ENCODE measurements around the gene JUND. TPM values are rescaled to one million over a fixed set of nuclear protein-coding genes. Genes with fewer than 3 reads are reported as not detected.

The JUND gene
- 70.9 TPM for polyA plus RNA-seq (2013, experiment 1 of 2)
- polyA plus RNA-seq (2013, experiment 2 of 2) = 72.9 TPM

DNA sequence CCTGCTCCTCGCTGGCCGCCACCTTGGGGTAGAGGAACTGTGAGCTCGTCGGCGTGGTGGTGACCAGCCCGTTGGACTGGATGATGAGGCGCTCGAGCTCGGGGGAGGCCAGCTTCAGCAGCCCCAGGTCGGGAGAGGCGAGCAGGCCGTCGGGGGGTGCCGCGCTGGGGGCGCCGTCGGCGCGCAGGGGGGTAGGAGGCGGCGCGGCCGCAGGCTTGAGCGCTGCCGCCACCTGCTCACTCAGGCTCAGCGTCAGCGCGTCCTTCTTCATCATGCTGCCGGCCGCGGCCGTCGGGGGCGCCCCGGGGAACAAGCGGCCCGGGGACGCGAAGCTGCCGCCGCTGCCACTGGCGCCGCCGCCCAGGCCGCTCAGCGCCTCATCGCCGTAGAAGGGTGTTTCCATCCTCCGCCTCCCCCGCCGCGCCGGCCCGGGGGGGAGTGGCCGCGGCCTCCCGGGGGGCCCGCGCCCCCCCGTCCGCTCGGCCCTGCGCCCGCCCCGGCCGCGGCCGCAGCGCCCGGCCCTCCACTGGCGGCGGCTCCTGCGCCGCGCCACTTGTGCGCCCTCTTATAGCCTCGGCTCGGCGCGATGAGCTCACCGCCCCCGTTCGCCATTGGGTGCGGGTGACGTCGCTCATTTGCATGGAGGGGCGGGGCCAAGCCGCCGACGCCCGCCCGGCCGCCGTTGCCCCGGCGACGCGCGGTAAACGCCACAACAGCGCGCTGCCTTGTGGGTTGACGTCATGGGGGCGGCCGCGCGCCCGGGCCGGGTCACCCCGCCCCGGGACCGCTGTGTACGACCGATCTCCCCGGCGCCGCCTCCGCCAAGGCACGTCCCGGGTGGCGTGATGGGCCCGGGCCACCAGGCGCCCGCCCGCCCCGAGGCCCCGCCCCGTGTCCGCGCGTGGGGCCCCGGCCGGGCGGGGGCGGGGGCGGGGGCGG lies at the start of gene JUND:
TSS of gene JUND (minus strand) at position 541 of the 939 bp plus-strand sequence. CDS start at position 403, 138 bp downstream.
- Histone ChIP-seq H3K27me3 (ENCODE audit: insufficient read depth, low read length, poor library complexity) (no peaks in the 10 kb centered on the region), H4K8ac (ENCODE audit: low read depth, low read length) (peak within 1 kb of the TSS; percentile 78), H3K79me2 (ENCODE audit: control insufficient read depth, insufficient read depth, low read length) (peaks cover 36% of the 10 kb centered on the region), H3K36me3 (ENCODE audit: control insufficient read depth, insufficient read depth, low read length) (peaks cover 5% of the 10 kb centered on the region), H3K4ac (ENCODE audit: low read depth, low read length) (peak within 1 kb of the TSS; percentile 98), H3K4me2 (ENCODE audit: low read length) (peak within 1 kb of the TSS; percentile 85), H3K56ac (ENCODE audit: low read length) (peak within 1 kb of the TSS; percentile 99), H2BK5ac (ENCODE audit: low read length) (peak within 1 kb of the TSS; percentile 97), H2BK120ac (ENCODE audit: low read depth, low read length) (peak within 1 kb of the TSS; percentile 31), H3K79me1 (ENCODE audit: low read length) (peaks cover 10% of the 10 kb centered on the region), H3K18ac (ENCODE audit: low read length) (peak within 1 kb of the TSS; percentile 51), H3K9ac (ENCODE audit: low read length) (peak within 1 kb of the TSS; percentile 96), H4K5ac (ENCODE audit: low read length) (peak within 1 kb of the TSS; percentile 59), H3K4me3 (ENCODE audit: low read length) (peak within 1 kb of the TSS; percentile 95), H3K4me1 (ENCODE audit: control insufficient read depth, low read depth, low read length) (peaks cover 6% of the 10 kb centered on the region), H2AK5ac (ENCODE audit: low read length) (peak within 1 kb of the TSS; percentile 43), H3K23ac (ENCODE audit: low read length) (peak within 1 kb of the TSS; percentile 99), H2BK15ac (replicated peaks; ENCODE audit: low read depth) (no peak within 1 kb of the TSS), H3K27ac (ENCODE audit: low read depth, low read length) (peak within 1 kb of the TSS; percentile 99)
- peak; percentile 98 for DNase-seq
- WGBS (ENCODE audit: extremely low coverage, insufficient coverage, low lambda C conversion rate) = no CpG with 5 or more reads among the region's 138 CpGs

DNA sequence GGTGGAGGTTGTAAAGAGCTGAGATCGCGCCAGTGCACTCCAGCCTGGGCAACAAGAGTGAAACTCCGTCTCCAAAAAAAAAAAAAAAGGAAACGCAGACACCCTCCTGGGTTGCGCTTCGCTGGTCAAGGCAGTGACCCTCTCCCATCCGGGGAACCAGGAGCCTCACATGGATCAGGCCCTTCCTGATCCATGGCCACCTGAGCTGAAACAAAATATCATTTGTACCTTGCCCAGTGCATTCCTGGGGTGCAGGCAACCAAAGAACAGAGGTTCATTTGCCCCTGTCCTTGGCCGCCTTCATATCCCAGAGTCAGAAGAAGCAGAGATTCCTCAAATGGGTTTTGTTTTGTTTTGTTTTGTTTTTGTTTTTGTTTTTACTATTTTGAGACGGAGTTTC lies 49.4 kb upstream of the JUND start:
- Histone ChIP-seq H3K56ac (ENCODE audit: low read length) (no peak overlapping the region), H4K8ac (ENCODE audit: low read depth, low read length) (no peak overlapping the region), H3K36me3 (ENCODE audit: control insufficient read depth, insufficient read depth, low read length) (no peaks in the 10 kb centered on the region), H3K4me3 (ENCODE audit: low read length) (no peak overlapping the region), H3K79me1 (ENCODE audit: low read length) (no peaks in the 10 kb centered on the region), H2BK5ac (ENCODE audit: low read length) (no peak overlapping the region), H3K27ac (ENCODE audit: low read depth, low read length) (no peak overlapping the region), H3K18ac (ENCODE audit: low read length) (no peak overlapping the region), H3K4me2 (ENCODE audit: low read length) (no peak overlapping the region), H3K4me1 (ENCODE audit: control insufficient read depth, low read depth, low read length) (peaks cover 4% of the 10 kb centered on the region), H3K9ac (ENCODE audit: low read length) (no peak overlapping the region), H2BK120ac (ENCODE audit: low read depth, low read length) (no peak overlapping the region), H3K79me2 (ENCODE audit: control insufficient read depth, insufficient read depth, low read length) (no peaks in the 10 kb centered on the region), H2BK15ac (replicated peaks; ENCODE audit: low read depth) (no peak overlapping the region), H3K4ac (ENCODE audit: low read depth, low read length) (no peak overlapping the region), H4K5ac (ENCODE audit: low read length) (no peak overlapping the region), H3K27me3 (ENCODE audit: insufficient read depth, low read length, poor library complexity) (no peaks in the 10 kb centered on the region), H3K23ac (ENCODE audit: low read length) (no peak overlapping the region), H2AK5ac (ENCODE audit: low read length) (no peak overlapping the region)
- no CpG with 5 or more reads among the region's 9 CpGs for WGBS (ENCODE audit: extremely low coverage, insufficient coverage, low lambda C conversion rate)
- no peak for DNase-seq

DNA sequence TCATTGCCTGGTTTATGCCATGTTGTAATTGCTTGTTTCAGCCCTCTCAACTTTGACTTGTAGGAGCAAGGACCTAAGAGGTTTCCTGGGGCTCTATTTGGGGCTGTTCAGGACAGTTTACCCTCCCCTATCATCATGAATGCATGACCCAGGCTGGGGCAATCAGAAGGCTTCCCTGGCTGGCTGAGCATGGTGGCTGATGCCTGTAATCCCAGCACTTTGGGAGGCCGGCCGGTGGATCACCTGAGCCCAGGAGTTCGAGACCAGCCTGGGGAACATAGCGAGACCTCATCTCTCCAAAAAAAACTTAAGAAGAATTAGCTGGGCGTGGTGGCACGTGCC lies 47.6 kb upstream of the JUND start:
- no peak overlapping the region for H3K4ac ChIP-seq (ENCODE audit: low read depth, low read length)
- peak overlapping the region; percentile 65 for H3K4me2 ChIP-seq (ENCODE audit: low read length)
- H2AK5ac ChIP-seq (ENCODE audit: low read length) = no peak overlapping the region
- H3K9ac ChIP-seq (ENCODE audit: low read length) = peak overlapping the region; percentile 77
- H3K18ac ChIP-seq (ENCODE audit: low read length) = no peak overlapping the region
- no peak overlapping the region for H3K4me3 ChIP-seq (ENCODE audit: low read length)
- no peaks in the 10 kb centered on the region for H3K27me3 ChIP-seq (ENCODE audit: insufficient read depth, low read length, poor library complexity)
- H2BK15ac ChIP-seq (replicated peaks; ENCODE audit: low read depth) = no peak overlapping the region
- peaks cover 4% of the 10 kb centered on the region for H3K4me1 ChIP-seq (ENCODE audit: control insufficient read depth, low read depth, low read length)
- no peak overlapping the region for H2BK120ac ChIP-seq (ENCODE audit: low read depth, low read length)
- H3K79me1 ChIP-seq (ENCODE audit: low read length) = no peaks in the 10 kb centered on the region
- no CpG with 5 or more reads among the region's 6 CpGs for WGBS (ENCODE audit: extremely low coverage, insufficient coverage, low lambda C conversion rate)
- no peaks in the 10 kb centered on the region for H3K36me3 ChIP-seq (ENCODE audit: control insufficient read depth, insufficient read depth, low read length)
- H4K8ac ChIP-seq (ENCODE audit: low read depth, low read length) = no peak overlapping the region
- H3K23ac ChIP-seq (ENCODE audit: low read length) = no peak overlapping the region
- no peak overlapping the region for H2BK5ac ChIP-seq (ENCODE audit: low read length)
- no peak overlapping the region for H4K5ac ChIP-seq (ENCODE audit: low read length)
- no peak for DNase-seq
- no peaks in the 10 kb centered on the region for H3K79me2 ChIP-seq (ENCODE audit: control insufficient read depth, insufficient read depth, low read length)
- peak overlapping the region; percentile 86 for H3K56ac ChIP-seq (ENCODE audit: low read length)
- H3K27ac ChIP-seq (ENCODE audit: low read depth, low read length) = no peak overlapping the region

DNA sequence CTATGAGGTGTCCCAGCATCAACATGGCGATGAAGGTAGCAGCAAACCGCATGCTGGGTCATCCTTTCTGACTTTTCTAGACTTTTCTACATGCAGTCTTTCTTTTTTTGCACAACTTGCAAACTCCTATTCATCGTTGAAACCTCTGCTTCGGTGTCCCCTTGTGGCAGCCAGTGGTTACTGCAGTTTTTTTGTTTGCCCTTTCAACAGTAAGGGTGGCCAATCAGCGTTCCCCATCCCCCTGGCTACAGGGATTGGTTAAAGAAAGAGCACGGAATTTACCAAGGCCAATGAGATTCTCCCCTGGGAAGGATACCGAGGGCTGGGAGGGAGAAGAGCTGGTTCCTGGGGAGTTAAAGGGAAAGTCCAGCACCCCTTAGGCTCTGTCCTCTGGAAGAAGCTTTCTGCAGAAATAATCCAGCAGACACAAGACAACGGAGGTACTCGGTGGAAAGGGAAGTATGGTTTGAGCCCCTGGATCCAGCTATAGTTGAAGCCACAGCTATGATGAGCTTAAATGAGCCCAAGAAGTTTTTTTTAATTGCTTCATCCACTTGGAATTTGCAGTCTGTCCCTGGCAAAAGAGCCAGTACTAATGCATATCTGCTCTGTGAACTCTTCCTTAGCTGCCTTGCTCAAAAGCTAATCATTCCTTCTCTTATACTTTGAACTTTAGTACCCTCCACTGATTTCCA lies 47.1 kb upstream of the JUND start:
- Histone ChIP-seq H3K23ac (ENCODE audit: low read length) (no peak overlapping the region), H3K36me3 (ENCODE audit: control insufficient read depth, insufficient read depth, low read length) (no peaks in the 10 kb centered on the region), H2BK15ac (replicated peaks; ENCODE audit: low read depth) (no peak overlapping the region), H3K79me1 (ENCODE audit: low read length) (no peaks in the 10 kb centered on the region), H3K79me2 (ENCODE audit: control insufficient read depth, insufficient read depth, low read length) (no peaks in the 10 kb centered on the region), H2BK5ac (ENCODE audit: low read length) (peak overlapping the region; percentile 39), H3K4me3 (ENCODE audit: low read length) (peak overlapping the region; percentile 22), H4K8ac (ENCODE audit: low read depth, low read length) (no peak overlapping the region), H3K4ac (ENCODE audit: low read depth, low read length) (no peak overlapping the region), H3K4me1 (ENCODE audit: control insufficient read depth, low read depth, low read length) (peaks cover 5% of the 10 kb centered on the region), H3K9ac (ENCODE audit: low read length) (peak overlapping the region; percentile 77), H2AK5ac (ENCODE audit: low read length) (no peak overlapping the region), H4K5ac (ENCODE audit: low read length) (no peak overlapping the region), H3K4me2 (ENCODE audit: low read length) (peak overlapping the region; percentile 65), H3K27ac (ENCODE audit: low read depth, low read length) (peak overlapping the region; percentile 33), H3K27me3 (ENCODE audit: insufficient read depth, low read length, poor library complexity) (no peaks in the 10 kb centered on the region), H2BK120ac (ENCODE audit: low read depth, low read length) (no peak overlapping the region), H3K18ac (ENCODE audit: low read length) (no peak overlapping the region), H3K56ac (ENCODE audit: low read length) (peak overlapping the region; percentile 86)
- WGBS (ENCODE audit: extremely low coverage, insufficient coverage, low lambda C conversion rate) = no CpG with 5 or more reads among the region's 9 CpGs
- DNase-seq = peak; percentile 99

DNA sequence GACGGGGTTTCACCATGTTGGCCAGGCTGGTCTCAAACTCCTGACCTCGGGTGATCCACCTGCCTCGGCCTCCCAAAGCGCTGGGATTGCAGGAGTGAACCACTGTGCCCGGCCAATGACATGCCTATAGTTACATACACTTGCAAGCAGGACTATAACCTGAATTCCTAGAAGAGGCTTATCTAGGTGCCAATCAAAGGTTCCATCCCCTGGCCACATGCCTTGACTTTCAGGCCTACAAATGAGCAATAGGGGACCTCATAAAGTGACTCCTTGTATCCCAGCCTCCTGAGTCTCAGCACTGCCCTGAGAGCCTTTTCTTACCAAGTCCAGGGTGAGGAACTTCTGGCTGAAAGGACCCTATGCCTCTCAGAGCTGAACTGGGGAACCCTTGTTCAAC lies 45.4 kb upstream of the JUND start:
- H2BK120ac ChIP-seq (ENCODE audit: low read depth, low read length) = no peak overlapping the region
- peaks cover 9% of the 10 kb centered on the region for H3K79me2 ChIP-seq (ENCODE audit: control insufficient read depth, insufficient read depth, low read length)
- no peak overlapping the region for H2BK15ac ChIP-seq (replicated peaks; ENCODE audit: low read depth)
- no peak overlapping the region for H3K4ac ChIP-seq (ENCODE audit: low read depth, low read length)
- H4K8ac ChIP-seq (ENCODE audit: low read depth, low read length) = no peak overlapping the region
- no CpG with 5 or more reads among the region's 5 CpGs for WGBS (ENCODE audit: extremely low coverage, insufficient coverage, low lambda C conversion rate)
- H3K36me3 ChIP-seq (ENCODE audit: control insufficient read depth, insufficient read depth, low read length) = no peaks in the 10 kb centered on the region
- no peak for DNase-seq
- H3K18ac ChIP-seq (ENCODE audit: low read length) = no peak overlapping the region
- H3K23ac ChIP-seq (ENCODE audit: low read length) = no peak overlapping the region
- H3K4me3 ChIP-seq (ENCODE audit: low read length) = no peak overlapping the region
- H3K27ac ChIP-seq (ENCODE audit: low read depth, low read length) = no peak overlapping the region
- no peak overlapping the region for H4K5ac ChIP-seq (ENCODE audit: low read length)
- peaks cover 4% of the 10 kb centered on the region for H3K79me1 ChIP-seq (ENCODE audit: low read length)
- H2BK5ac ChIP-seq (ENCODE audit: low read length) = no peak overlapping the region
- H3K56ac ChIP-seq (ENCODE audit: low read length) = no peak overlapping the region
- peaks cover 10% of the 10 kb centered on the region for H3K4me1 ChIP-seq (ENCODE audit: control insufficient read depth, low read depth, low read length)
- H3K4me2 ChIP-seq (ENCODE audit: low read length) = no peak overlapping the region
- H2AK5ac ChIP-seq (ENCODE audit: low read length) = no peak overlapping the region
- H3K27me3 ChIP-seq (ENCODE audit: insufficient read depth, low read length, poor library complexity) = no peaks in the 10 kb centered on the region
- no peak overlapping the region for H3K9ac ChIP-seq (ENCODE audit: low read length)
